HG03039 (cell line): ENCODE data around the gene SEC23A.
"Not testable (repeated sequence)": the region's sequence is repeated elsewhere in the genome, so short reads cannot be mapped to it uniquely, and the experiment has no call there.

Experiments
- ATAC-seq: cut with Tn5 transposase; IDR thresholded peaks from one replicate; pipeline ENCODE4 v1.9.1; 2021; ENCODE audit warnings: mild to moderate bottlenecking, moderate library complexity; ENCODE audit not compliant: unreplicated experiment

The SEC23A gene

GRCh38 chr14:39102969-39103957, at the start of gene SEC23A:
SEC23A (minus strand) TSS chr14:39103235; CDS start chr14:39096118, 7,117 bp downstream.
- peak; percentile 95 for ATAC-seq

DNA sequence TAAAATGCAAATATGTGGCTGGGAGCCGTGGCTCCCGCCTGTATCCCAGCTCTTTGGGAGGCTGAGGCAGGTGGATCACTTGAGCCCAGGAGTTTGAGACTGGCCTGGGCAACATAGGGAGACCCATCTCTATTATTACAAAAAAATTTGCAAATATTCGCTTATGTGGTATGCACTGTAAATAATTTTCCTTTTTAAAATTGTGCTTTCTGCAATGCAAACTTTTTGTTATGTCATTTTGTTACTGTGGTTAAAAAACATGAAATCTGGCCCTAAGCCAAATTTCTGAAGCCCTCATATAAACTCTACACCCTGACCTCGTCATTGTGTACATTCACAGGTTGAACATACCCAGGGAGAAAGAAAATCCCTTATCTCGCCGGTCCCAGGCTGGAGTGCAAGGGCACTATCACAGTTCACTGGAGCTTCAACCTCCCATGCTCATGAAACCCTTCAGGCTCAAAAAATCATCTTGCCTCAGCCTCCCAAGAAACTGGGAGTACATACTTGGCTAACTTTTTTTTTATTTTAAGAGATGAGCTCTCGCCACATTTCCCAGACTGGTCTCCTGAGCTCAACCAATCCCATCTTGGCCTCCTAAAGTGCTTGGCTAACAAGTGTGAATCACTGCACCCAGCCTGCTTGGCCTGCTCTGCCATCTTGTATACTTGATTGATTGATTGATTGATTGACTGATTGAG, 42.4 kb upstream of the SEC23A start:
- no peak for ATAC-seq

GRCh38 chr14:39143226-39143625, 40.2 kb upstream of the SEC23A start:
- not testable (repeated sequence) for ATAC-seq

GRCh38 chr14:39141623-39142022, 38.6 kb upstream of the SEC23A start:
- not testable (repeated sequence) for ATAC-seq

- ATAC-seq = no peak
Observed at GRCh38 chr14:39140170-39140569, 37.1 kb upstream of the SEC23A start.

GRCh38 chr14:39138440-39138839, 35.4 kb upstream of the SEC23A start:
- ATAC-seq = no peak

- not testable (repeated sequence) for ATAC-seq
Observed at GRCh38 chr14:39137835-39138234, 34.8 kb upstream of the SEC23A start.

DNA sequence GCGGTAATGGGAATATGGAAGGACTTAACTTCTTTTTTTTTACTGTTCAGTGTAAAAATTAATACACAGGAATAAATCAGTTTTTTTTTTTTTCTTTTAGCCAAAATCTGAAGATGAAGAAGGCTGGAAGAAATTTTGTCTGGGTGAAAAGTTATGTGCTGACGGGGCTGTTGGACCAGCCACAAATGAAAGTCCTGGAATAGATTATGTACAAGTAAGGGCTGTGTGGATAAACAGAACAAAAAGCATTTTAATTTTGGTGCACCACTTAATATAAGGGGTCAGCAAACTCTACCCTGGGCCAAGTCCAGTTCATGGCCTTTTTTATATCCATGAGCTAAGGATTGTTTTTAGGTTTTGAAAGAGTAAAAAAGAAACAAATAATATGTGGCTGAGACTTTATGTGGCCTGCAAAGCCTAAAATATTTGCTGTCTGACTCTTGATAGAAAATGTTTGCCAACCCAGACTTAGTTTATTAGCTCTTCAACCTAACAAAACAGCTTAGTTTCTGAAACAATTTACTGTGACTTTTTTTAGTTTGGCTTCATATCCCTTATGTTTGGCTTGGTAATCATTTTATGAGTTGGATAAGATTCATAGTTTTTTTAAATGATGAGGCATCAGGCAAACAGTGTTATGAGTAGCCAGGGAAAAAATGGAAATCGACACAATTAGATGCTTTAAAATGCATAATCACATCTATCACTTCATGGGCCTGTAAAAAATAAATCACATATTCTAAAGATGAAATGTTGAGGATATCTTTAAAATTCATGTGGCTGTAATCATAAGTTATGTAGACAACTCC, 19.5 kb upstream of the SEC23A start:
- ATAC-seq = no peak

GRCh38 chr14:39114073-39114838, 11.2 kb upstream of the SEC23A start, which contains the start of gene GEMIN2:
GEMIN2 (plus strand) TSS chr14:39114323; CDS start chr14:39114339, 16 bp downstream.
- ATAC-seq = peak; percentile 88

DNA sequence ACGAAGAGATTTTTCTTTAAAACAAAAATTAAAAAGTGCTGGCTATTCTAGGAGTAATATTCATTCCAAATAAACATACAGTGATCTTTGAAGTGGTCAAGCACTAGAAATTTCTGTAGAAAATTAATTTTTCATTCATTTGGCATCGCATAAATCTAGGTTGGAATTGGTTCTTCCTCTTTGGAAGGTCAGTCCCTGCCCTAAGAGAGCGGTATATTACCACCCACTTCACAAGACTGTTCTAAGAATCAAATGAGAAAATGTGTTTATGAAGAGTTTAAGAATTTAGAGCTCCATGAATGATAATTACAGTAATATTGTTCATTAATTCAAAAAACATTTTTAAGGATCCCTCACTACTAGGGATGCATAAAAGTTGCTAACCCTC, 10.6 kb upstream of the SEC23A start:
- ATAC-seq = no peak

GRCh38 chr14:39109893-39110715, 7.1 kb upstream of the SEC23A start:
- no peak for ATAC-seq

DNA sequence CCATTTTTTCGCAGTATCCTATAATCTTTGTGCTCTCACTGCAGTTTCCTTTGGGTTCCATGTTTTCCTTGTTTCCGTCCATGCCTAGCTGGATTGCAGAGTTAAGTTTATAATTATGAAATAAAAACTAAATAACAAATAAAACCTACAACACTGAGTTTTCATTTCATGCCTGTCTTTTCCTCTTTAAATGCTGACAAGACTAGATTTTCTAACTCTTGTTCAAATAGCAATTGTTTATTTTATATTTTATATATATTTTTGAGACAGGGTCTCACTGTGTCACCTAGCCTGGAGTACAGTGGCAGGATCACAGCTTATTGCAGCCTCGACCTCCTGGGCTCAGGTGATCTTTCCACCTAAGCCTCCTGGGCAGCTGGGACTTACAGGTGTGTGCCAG, 5.8 kb upstream of the SEC23A start:
- no peak for ATAC-seq

DNA sequence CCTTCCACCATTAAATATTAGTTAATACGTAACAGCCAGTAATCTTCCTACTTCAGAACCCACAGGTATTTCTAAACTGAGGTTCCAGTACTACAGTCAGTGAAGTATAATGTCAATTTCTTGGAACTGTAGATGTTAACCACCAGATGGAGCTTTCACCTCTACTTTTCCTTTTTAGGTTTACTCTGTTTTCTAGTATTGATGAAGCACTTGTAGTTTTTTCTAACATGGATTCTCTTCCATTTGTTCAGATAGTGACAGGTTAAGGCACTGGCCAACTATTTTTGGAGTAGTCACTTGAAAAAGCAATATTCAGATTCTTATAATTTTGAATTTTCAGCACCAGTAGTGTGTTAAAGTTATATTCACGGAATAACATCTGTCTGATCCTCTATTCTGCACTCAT, 4.6 kb upstream of the SEC23A start:
- no peak for ATAC-seq

GRCh38 chr14:39104078-39104801, 1.2 kb upstream of the SEC23A start:
- not testable (repeated sequence) for ATAC-seq

- ATAC-seq = peak; percentile 10
Observed at GRCh38 chr14:39102265-39102968, 618 bp downstream of the SEC23A start.

GRCh38 chr14:39099748-39100147, 3.3 kb downstream of the SEC23A start:
- ATAC-seq = no peak

DNA sequence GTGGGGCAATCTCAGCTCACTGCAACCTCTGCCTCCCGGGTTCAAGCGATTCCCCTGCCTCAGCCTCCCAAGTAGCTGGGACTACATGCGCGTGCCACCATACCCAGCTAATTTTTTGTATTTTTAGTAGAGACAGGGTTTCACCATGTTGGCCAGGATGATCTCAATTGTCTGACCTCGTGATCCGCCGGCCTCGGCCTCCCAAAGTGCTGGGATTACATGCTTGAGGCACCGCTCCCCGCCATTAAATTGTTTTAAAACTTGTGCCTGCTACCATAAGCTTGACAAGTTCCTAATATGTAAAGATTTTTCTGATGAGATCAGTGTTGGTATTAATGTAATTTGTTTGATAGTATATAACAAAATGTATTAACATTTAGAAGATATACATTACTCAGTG, 3.8 kb downstream of the SEC23A start:
- not testable (repeated sequence) for ATAC-seq

DNA sequence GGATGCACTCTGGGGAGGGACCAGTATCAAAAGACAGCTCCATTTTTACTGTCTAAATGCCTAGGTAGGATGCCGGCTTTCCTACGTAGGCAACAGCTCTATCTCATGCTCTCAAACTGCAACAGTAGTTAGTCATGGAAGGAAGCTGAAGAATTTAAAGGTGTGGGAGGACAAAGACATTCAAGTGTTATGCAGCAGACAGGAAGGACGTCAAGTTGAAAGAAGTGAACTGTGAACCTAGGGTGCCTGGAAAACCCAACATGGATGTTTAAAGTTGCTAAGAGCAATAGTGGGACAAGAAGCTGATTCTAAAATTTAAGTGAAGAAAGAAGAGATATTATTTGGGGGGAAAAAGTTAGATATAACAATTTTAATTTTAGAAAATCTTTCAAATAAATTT, 5.9 kb downstream of the SEC23A start:
- no peak for ATAC-seq
